Measurements from ENCODE around the gene PRDM16.

GRCh38 chr1:3056641-3057040, 12.4 kb upstream of the PRDM16 start:
- TF ChIP-seq, protein P1, sequence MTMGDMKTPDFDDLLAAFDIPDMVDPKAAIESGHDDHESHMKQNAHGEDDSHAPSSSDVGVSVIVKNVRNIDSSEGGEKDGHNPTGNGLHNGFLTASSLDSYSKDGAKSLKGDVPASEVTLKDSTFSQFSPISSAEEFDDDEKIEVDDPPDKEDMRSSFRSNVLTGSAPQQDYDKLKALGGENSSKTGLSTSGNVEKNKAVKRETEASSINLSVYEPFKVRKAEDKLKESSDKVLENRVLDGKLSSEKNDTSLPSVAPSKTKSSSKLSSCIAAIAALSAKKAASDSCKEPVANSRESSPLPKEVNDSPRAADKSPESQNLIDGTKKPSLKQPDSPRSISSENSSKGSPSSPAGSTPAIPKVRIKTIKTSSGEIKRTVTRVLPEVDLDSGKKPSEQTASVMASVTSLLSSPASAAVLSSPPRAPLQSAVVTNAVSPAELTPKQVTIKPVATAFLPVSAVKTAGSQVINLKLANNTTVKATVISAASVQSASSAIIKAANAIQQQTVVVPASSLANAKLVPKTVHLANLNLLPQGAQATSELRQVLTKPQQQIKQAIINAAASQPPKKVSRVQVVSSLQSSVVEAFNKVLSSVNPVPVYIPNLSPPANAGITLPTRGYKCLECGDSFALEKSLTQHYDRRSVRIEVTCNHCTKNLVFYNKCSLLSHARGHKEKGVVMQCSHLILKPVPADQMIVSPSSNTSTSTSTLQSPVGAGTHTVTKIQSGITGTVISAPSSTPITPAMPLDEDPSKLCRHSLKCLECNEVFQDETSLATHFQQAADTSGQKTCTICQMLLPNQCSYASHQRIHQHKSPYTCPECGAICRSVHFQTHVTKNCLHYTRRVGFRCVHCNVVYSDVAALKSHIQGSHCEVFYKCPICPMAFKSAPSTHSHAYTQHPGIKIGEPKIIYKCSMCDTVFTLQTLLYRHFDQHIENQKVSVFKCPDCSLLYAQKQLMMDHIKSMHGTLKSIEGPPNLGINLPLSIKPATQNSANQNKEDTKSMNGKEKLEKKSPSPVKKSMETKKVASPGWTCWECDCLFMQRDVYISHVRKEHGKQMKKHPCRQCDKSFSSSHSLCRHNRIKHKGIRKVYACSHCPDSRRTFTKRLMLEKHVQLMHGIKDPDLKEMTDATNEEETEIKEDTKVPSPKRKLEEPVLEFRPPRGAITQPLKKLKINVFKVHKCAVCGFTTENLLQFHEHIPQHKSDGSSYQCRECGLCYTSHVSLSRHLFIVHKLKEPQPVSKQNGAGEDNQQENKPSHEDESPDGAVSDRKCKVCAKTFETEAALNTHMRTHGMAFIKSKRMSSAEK (CRISPR knock-in tag; IDR thresholded peaks at IDR 0.05; ENCODE audit: borderline replicate concordance) = no peak
- TF ChIP-seq ZNF416 (CRISPR knock-in tag; IDR thresholded peaks at IDR 0.05) (no peak), E2F4 (CRISPR knock-in tag; IDR thresholded peaks at IDR 0.05; ENCODE audit: borderline replicate concordance, low read depth) (no peak), CTCF (IDR thresholded peaks at IDR 0.05) (no peak)
- TF ChIP-seq, protein P2, sequence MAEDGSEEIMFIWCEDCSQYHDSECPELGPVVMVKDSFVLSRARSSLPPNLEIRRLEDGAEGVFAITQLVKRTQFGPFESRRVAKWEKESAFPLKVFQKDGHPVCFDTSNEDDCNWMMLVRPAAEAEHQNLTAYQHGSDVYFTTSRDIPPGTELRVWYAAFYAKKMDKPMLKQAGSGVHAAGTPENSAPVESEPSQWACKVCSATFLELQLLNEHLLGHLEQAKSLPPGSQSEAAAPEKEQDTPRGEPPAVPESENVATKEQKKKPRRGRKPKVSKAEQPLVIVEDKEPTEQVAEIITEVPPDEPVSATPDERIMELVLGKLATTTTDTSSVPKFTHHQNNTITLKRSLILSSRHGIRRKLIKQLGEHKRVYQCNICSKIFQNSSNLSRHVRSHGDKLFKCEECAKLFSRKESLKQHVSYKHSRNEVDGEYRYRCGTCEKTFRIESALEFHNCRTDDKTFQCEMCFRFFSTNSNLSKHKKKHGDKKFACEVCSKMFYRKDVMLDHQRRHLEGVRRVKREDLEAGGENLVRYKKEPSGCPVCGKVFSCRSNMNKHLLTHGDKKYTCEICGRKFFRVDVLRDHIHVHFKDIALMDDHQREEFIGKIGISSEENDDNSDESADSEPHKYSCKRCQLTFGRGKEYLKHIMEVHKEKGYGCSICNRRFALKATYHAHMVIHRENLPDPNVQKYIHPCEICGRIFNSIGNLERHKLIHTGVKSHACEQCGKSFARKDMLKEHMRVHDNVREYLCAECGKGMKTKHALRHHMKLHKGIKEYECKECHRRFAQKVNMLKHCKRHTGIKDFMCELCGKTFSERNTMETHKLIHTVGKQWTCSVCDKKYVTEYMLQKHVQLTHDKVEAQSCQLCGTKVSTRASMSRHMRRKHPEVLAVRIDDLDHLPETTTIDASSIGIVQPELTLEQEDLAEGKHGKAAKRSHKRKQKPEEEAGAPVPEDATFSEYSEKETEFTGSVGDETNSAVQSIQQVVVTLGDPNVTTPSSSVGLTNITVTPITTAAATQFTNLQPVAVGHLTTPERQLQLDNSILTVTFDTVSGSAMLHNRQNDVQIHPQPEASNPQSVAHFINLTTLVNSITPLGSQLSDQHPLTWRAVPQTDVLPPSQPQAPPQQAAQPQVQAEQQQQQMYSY (CRISPR knock-in tag; IDR thresholded peaks at IDR 0.05) = no peak
